Body of pancreas (tissue), 4 donors: Measurements from ENCODE around the gene NKIRAS2. TPM values are rescaled to one million over a fixed set of nuclear protein-coding genes. Genes with fewer than 3 reads are reported as not detected.

Experiments
- ATAC-seq: fragments of 150-250 bp; one replicate; pipeline ENCODE4 v1.9.1; 2016
- DNase-seq, 4 donors: peaks; one replicate each; pipeline ENCODE4 v3.0.0-alpha.2; 2019
- H3K27ac ChIP-seq, 4 donors: fragments of 200-600 bp; sonication (generic); 1 replicate in 3 of 4; 2 replicates in 1 of 4; pipeline versions ENCODE4 v1.5.1 to v1.6.1; 2016 to 2019; ENCODE audit warnings: mild to moderate bottlenecking in 1 of 4, mixed read lengths in 1 of 4, moderate library complexity in 1 of 4
- H3K27me3 ChIP-seq, 2 donors: fragments of 200-600 bp; sonication (generic); one replicate each; pipeline ENCODE4 v1.6.0; 2016; ENCODE audit warnings: mild to moderate bottlenecking in 1 of 2
- H3K36me3 ChIP-seq, 2 donors: fragments of 200-600 bp; sonication (generic); replicated peaks in 1 of 2; 2 replicates each; pipeline ENCODE4 v1.5.1; 2016; ENCODE audit warnings: low read depth in 2 of 2; ENCODE audit not compliant: insufficient read depth in 1 of 2
- H3K4me1 ChIP-seq: fragments of 200-600 bp; sonication (generic); one replicate; pipeline ENCODE4 v1.6.0; 2016
- H3K4me3 ChIP-seq, 2 donors: fragments of 200-600 bp; sonication (generic); 1 replicate in 1 of 2; 2 replicates in 1 of 2; pipeline ENCODE4 v1.5.1; 2016 to 2019
- H3K9me3 ChIP-seq, 3 donors: fragments of 200-600 bp; sonication (generic); 1 replicate in 2 of 3; 2 replicates in 1 of 3; pipeline ENCODE4 v1.5.1; 2016
- POLR2A ChIP-seq, 3 donors: fragments of 450-650 bp; IDR thresholded peaks; one replicate each; pipeline ENCODE4 v1.6.1; 2016; ENCODE audit warnings: antibody characterized with exemption in 3 of 3, mild to moderate bottlenecking in 2 of 3
- WGBS, 2 donors: methylation state at CpG; one replicate each; pipeline ENCODE4 v1.1.5; 2017; 5-methylcytosine and 5-hydroxymethylcytosine counted together
- intact Hi-C: fragments of 100-400 bp; cut with DNase I; formaldehyde crosslinking; loops from one replicate; pipeline ENCODE4 v1.15.1; 2023
- total RNA-seq, 2 donors: library from RNA; depleted of rRNA; stranded (reverse); fragments of >200 nt; gene quantifications; one replicate each; pipeline ENCODE4 v1.1.0, GENCODE V29; 2016
- TF ChIP-seq, protein P1 (sequence below), 7 experiments: fragments of 450-650 bp in 4 of 7; fragments of 200-600 bp in 3 of 7; sonication (generic) in 3 of 7; IDR thresholded peaks; one replicate each; pipeline ENCODE4 v1.5.1; 2016 to 2019; ENCODE audit warnings: antibody characterized with exemption in 7 of 7

Gene NKIRAS2
- total RNA-seq, 2 donors from 2014 or later, result 17.1 to 19.2 TPM

- H3K27ac ChIP-seq, result no peak overlapping the region
Observed at GRCh38 chr17:41989702-41990419, 30.0 kb upstream of the NKIRAS2 start.

DNA sequence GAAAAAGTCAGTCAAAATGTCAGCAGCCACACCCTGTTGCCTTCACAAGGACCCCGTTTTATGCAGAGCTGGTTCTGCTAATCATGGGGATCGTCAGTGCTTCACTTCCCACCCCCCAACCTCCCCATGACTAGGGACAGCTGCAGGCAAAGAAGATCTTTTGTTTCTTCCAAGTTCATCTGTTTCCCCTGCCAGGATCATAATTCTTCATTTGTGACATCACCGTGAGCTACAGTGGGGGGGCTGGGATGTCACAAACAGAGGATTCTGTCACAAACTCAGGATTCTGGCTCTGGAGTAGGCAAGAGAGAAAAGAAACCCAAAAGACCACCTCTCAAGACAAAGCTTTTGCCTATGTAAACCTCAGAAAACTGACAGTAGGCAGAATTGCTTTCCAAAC lies 27.3 kb upstream of the NKIRAS2 start:
- TF ChIP-seq, protein P1, sequence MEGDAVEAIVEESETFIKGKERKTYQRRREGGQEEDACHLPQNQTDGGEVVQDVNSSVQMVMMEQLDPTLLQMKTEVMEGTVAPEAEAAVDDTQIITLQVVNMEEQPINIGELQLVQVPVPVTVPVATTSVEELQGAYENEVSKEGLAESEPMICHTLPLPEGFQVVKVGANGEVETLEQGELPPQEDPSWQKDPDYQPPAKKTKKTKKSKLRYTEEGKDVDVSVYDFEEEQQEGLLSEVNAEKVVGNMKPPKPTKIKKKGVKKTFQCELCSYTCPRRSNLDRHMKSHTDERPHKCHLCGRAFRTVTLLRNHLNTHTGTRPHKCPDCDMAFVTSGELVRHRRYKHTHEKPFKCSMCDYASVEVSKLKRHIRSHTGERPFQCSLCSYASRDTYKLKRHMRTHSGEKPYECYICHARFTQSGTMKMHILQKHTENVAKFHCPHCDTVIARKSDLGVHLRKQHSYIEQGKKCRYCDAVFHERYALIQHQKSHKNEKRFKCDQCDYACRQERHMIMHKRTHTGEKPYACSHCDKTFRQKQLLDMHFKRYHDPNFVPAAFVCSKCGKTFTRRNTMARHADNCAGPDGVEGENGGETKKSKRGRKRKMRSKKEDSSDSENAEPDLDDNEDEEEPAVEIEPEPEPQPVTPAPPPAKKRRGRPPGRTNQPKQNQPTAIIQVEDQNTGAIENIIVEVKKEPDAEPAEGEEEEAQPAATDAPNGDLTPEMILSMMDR (IDR thresholded peaks at IDR 0.05), result no peak
- TF ChIP-seq POLR2A (IDR thresholded peaks at IDR 0.05), result no peak
- DNase-seq, result no peak
- no peaks in the 10 kb centered on the region for H3K9me3 ChIP-seq
- H3K27me3 ChIP-seq, result no peaks in the 10 kb centered on the region
- no peak overlapping the region for H3K4me3 ChIP-seq
- no peak for ATAC-seq
- H3K36me3 ChIP-seq, result peaks cover 18 to 47% of the 10 kb centered on the region in 2 donors
- H3K27ac ChIP-seq, result no peak overlapping the region
- intact Hi-C loops, result no loop called here
- no peaks in the 10 kb centered on the region for H3K4me1 ChIP-seq
- WGBS, 2 donors, result 78 to 96% methylated on average over 3 of the region's 3 CpGs

More at GRCh38 chr17:41989702-41990419, 30.0 kb upstream of the NKIRAS2 start:
- no peak for DNase-seq
- intact Hi-C loops, result no loop called here
- Histone ChIP-seq H3K9me3 (no peaks in the 10 kb centered on the region), H3K4me3 (no peak overlapping the region), H3K36me3 (peaks cover 11 to 39% of the 10 kb centered on the region in 2 donors), H3K4me1 (no peaks in the 10 kb centered on the region), H3K27me3 (no peaks in the 10 kb centered on the region)
- no peak for TF ChIP-seq POLR2A (IDR thresholded peaks at IDR 0.05)
- TF ChIP-seq, protein P1 (IDR thresholded peaks at IDR 0.05), result no peak
- 89 to 96% methylated on average over 5 of the region's 5 CpGs for WGBS, 2 donors
- no peak for ATAC-seq

DNA sequence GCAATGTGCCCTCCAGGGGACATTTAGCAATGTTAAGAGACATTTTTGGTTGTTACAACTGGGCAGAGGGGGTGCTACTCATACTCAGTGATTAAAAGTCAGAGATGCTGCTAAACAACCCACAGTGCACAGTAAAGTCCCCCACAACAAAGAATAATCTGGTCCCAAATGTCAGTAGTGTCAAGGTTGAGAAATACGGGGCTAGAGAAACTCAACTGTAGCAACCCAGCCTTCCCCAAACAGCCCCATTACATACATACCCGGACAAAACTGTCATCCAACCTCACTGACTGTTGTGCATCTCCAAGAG lies 23.1 kb upstream of the NKIRAS2 start:
- intact Hi-C loops, result no loop called here
- no peak for ATAC-seq
- H3K27me3 ChIP-seq, result no peaks in the 10 kb centered on the region
- WGBS, 2 donors, result 84 to 94% methylated on average over 2 of the region's 2 CpGs
- no peak for DNase-seq
- no peak overlapping the region for H3K27ac ChIP-seq
- H3K9me3 ChIP-seq, result no peaks in the 10 kb centered on the region
- no peaks in the 10 kb centered on the region for H3K4me1 ChIP-seq
- TF ChIP-seq, protein P1 (IDR thresholded peaks at IDR 0.05), result no peak
- TF ChIP-seq POLR2A (IDR thresholded peaks at IDR 0.05), result no peak
- peaks cover 18 to 33% of the 10 kb centered on the region in 2 donors for H3K36me3 ChIP-seq
- no peak overlapping the region for H3K4me3 ChIP-seq

- H3K4me3 ChIP-seq, result no peak overlapping the region
- no peak for TF ChIP-seq POLR2A (IDR thresholded peaks at IDR 0.05)
- TF ChIP-seq, protein P1 (IDR thresholded peaks at IDR 0.05), result no peak
- no peak for ATAC-seq
- peaks cover 7% of the 10 kb centered on the region for H3K4me1 ChIP-seq
- H3K27me3 ChIP-seq, result no peaks in the 10 kb centered on the region
- H3K36me3 ChIP-seq, result peaks cover 18 to 27% of the 10 kb centered on the region in 2 donors
- H3K9me3 ChIP-seq, result no peaks in the 10 kb centered on the region
- H3K27ac ChIP-seq, result no peak overlapping the region
- WGBS, 2 donors, result 19 to 33% methylated on average over 2 of the region's 2 CpGs
- no peak for DNase-seq
- intact Hi-C loops, result no loop called here
Observed at GRCh38 chr17:41998497-41998896, 21.4 kb upstream of the NKIRAS2 start.
